BE2C (cell line): Measurements from ENCODE around the gene FAM181A.

Source experiments
- DNase-seq: peaks from one replicate; pipeline ENCODE4 v3.0.0-alpha.2; 2020
- H3K27me3 ChIP-seq: fragments of 250-450 bp; sonication (Bioruptor Pico); 2 replicates; pipeline ENCODE4 v1.5.1; 2020; ENCODE audit warnings: mild to moderate bottlenecking
- H3K36me3 ChIP-seq: fragments of 250-450 bp; sonication (Bioruptor Pico); 2 replicates; pipeline ENCODE4 v1.5.1; 2020; ENCODE audit warnings: mild to moderate bottlenecking
- H3K4me1 ChIP-seq: fragments of 250-450 bp; sonication (Bioruptor Pico); 2 replicates; pipeline ENCODE4 v1.5.1; 2020
- H3K4me3 ChIP-seq: 2 replicates; pipeline ENCODE4 v1.5.1; 2011; ENCODE audit warnings: low read depth, low read length
- H3K9me3 ChIP-seq: fragments of 250-450 bp; sonication (Bioruptor Pico); 2 replicates; pipeline ENCODE4 v1.5.1; 2020
- CTCF ChIP-seq: IDR thresholded peaks from 2 replicates; pipeline ENCODE4 v1.5.1; 2012; ENCODE audit warnings: mild to moderate bottlenecking, low read depth, low read length

The FAM181A gene

GRCh38 chr14:93943930-93944329 lies 16.8 kb downstream of the FAM181A start:
- H3K27me3 ChIP-seq = no peaks in the 10 kb centered on the region
- DNase-seq = no peak
- no peaks in the 10 kb centered on the region for H3K9me3 ChIP-seq
- no peak overlapping the region for H3K4me3 ChIP-seq
- no peaks in the 10 kb centered on the region for H3K4me1 ChIP-seq
- no peak for TF ChIP-seq CTCF
- H3K36me3 ChIP-seq = no peaks in the 10 kb centered on the region

- no peak for DNase-seq
- TF ChIP-seq CTCF = no peak
- no peaks in the 10 kb centered on the region for H3K4me1 ChIP-seq
Observed at GRCh38 chr14:93944348-93945069, 17.4 kb downstream of the FAM181A start.

GRCh38 chr14:93945070-93945399 lies 17.9 kb downstream of the FAM181A start:
- Histone ChIP-seq H3K4me1 (no peaks in the 10 kb centered on the region), H3K4me3 (no peak overlapping the region), H3K9me3 (no peaks in the 10 kb centered on the region), H3K36me3 (no peaks in the 10 kb centered on the region), H3K27me3 (no peaks in the 10 kb centered on the region)
- TF ChIP-seq CTCF = no peak
- DNase-seq = no peak

More at GRCh38 chr14:93944348-93945069, 17.4 kb downstream of the FAM181A start:
- no peaks in the 10 kb centered on the region for H3K9me3 ChIP-seq
- H3K4me3 ChIP-seq = no peak overlapping the region
- H3K27me3 ChIP-seq = no peaks in the 10 kb centered on the region
- no peaks in the 10 kb centered on the region for H3K36me3 ChIP-seq

GRCh38 chr14:93946104-93946503 lies 19.0 kb downstream of the FAM181A start:
- Histone ChIP-seq H3K27me3 (no peaks in the 10 kb centered on the region), H3K36me3 (no peaks in the 10 kb centered on the region), H3K4me1 (no peaks in the 10 kb centered on the region), H3K9me3 (no peaks in the 10 kb centered on the region), H3K4me3 (no peak overlapping the region)
- DNase-seq = no peak
- TF ChIP-seq CTCF = no peak

- Histone ChIP-seq H3K4me1 (no peaks in the 10 kb centered on the region), H3K9me3 (no peaks in the 10 kb centered on the region), H3K36me3 (no peaks in the 10 kb centered on the region), H3K4me3 (no peak overlapping the region), H3K27me3 (no peaks in the 10 kb centered on the region)
- TF ChIP-seq CTCF = no peak
- no peak for DNase-seq
Observed at GRCh38 chr14:93946541-93947090, 19.5 kb downstream of the FAM181A start.

GRCh38 chr14:93947282-93947681 lies 20.1 kb downstream of the FAM181A start:
- no peak for TF ChIP-seq CTCF
- no peaks in the 10 kb centered on the region for H3K27me3 ChIP-seq
- no peaks in the 10 kb centered on the region for H3K9me3 ChIP-seq
- no peak overlapping the region for H3K4me3 ChIP-seq
- no peak for DNase-seq
- no peaks in the 10 kb centered on the region for H3K36me3 ChIP-seq
- H3K4me1 ChIP-seq = no peaks in the 10 kb centered on the region
